H1 (cell line): ENCODE data around the gene RNASE12. TPM values are rescaled to one million over a fixed set of nuclear protein-coding genes. Genes with fewer than 3 reads are reported as not detected.

Experiments used
- NRF1 ChIP-seq: IDR thresholded peaks from 2 replicates; pipeline ENCODE4 v1.6.1; 2011; ENCODE audit warnings: mild to moderate bottlenecking, low read depth, low read length, improper control_type of control experiment
- RNF2 ChIP-seq: fragments of 200-900, 300-1000 bp; sonication (generic); IDR thresholded peaks from 2 replicates; pipeline ENCODE4 v1.7.1; 2016; ENCODE audit warnings: borderline replicate concordance, low read depth, mild to moderate bottlenecking, antibody characterized with exemption, low read length; ENCODE audit not compliant: poor library complexity, severe bottlenecking; ENCODE audit errors: missing control alignments
- RXRA ChIP-seq: IDR thresholded peaks from 2 replicates; pipeline ENCODE4 v1.6.1; 2011; ENCODE audit warnings: low read depth, mild to moderate bottlenecking, low read length, moderate library complexity; ENCODE audit not compliant: insufficient read depth
- SAP30 ChIP-seq: fragments of 300-600 bp; sonication (generic); IDR thresholded peaks from 2 replicates; pipeline ENCODE4 v1.7.1; 2012; ENCODE audit warnings: low read length, moderate library complexity, mild to moderate bottlenecking, inconsistent platforms; ENCODE audit not compliant: insufficient read depth, insufficient replicate concordance
- SIX5 ChIP-seq: IDR thresholded peaks from 2 replicates; pipeline ENCODE4 v1.6.1; 2011; ENCODE audit warnings: mild to moderate bottlenecking, low read depth, low read length
- polyA plus RNA-seq, 7 experiments: library from polyadenylated mRNA; depleted of rRNA in 3 of 7; stranded (reverse) in 5 of 7; unstranded in 2 of 7; fragments of >200 nt in 5 of 7; fragments of 200-250 nt in 2 of 7; gene quantifications; 1 replicate in 5 of 7; 2 replicates in 1 of 7; 4 replicates in 1 of 7; pipeline versions ENCODE4 v1.2.1 to v1.2.3, GENCODE V29; 2011 to 2013; ENCODE audit warnings: missing spikeins in 2 of 7, mixed read lengths in 2 of 7
- total RNA-seq: library from RNA; stranded (reverse); fragmentation: NEBNext Ultra II Directional; extraction: Animal tissue kit (Norgen Biotek cat#: 25700); gene quantifications from 2 replicates; pipeline ENCODE4 v1.2.1, GENCODE V29; 2021
- TF ChIP-seq, protein P1 (sequence below): IDR thresholded peaks from 2 replicates; pipeline ENCODE4 v1.6.1; 2011; ENCODE audit warnings: low read length, improper control_type of control experiment

The RNASE12 gene
- total and polyA plus RNA-seq, 2 of the 8 experiments (the other 6 are each of a cell fraction or from before 2014, with no cell fraction given) = not detected

DNA sequence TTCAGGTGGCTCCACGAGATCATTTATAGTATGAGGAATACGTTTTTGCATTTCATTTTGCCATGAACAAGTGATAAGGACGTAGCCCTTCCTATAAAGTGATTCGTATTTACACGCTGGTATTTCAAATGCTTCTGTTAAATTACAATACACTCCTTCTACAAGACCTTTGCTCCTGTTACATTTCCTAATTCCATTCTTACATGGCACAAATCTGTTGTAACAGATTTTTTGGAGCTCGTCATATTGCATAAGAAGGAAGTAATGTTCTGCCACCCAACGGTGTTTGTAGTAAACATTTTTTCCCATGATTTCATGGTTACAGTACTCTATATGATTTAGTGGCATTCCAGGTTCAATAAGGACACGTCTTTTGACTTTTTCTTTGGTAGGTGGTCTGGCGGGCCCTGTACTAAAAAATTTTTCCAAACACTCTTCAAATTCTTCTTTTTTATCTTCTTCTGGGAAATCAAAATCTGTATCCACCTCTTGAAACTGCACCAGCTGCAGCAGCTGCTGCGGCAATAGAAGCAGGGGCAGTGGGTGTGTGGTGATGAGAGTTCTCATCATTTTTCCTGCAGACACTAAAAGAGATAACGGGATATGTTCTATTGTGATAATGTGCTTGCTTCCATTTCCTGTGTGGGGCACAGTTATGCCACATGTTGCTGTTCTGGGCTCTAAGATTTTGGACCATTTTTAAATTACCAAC lies 34.5 kb downstream of the RNASE12 start (continued):
- TF ChIP-seq RNF2 = no peak
- no peak for TF ChIP-seq SAP30
- no peak for TF ChIP-seq RXRA
- TF ChIP-seq SIX5 = no peak
- no peak for TF ChIP-seq NRF1
- TF ChIP-seq, protein P1, sequence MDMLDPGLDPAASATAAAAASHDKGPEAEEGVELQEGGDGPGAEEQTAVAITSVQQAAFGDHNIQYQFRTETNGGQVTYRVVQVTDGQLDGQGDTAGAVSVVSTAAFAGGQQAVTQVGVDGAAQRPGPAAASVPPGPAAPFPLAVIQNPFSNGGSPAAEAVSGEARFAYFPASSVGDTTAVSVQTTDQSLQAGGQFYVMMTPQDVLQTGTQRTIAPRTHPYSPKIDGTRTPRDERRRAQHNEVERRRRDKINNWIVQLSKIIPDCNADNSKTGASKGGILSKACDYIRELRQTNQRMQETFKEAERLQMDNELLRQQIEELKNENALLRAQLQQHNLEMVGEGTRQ = no peak
